ENCODE data around the gene LHFPL3.
"Not testable (repeated sequence)": the region's sequence is repeated elsewhere in the genome, so short reads cannot be mapped to it uniquely, and the experiment has no call there.

Gene LHFPL3

GRCh38 chr7:104627516-104627915 lies 299.1 kb downstream of the LHFPL3 start:
- DNase-seq = no peak

DNA sequence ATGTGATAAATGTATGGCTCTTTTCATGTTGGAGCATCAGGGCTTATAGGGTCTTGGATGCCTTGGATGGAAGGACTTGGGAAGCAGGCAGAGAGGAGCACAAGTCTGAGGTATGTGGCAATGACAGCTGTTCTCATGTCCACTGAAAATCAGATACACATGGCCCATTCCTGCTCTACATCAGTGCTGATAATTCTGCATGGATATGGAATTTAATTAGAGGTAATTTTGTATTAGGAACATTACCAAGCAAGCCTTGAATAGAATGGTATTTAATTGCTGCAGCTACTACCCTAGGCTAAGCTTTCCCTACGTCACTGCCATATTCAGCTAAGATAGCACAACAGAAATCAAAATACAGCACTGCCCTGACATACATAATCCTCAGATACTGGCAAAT lies 299.6 kb downstream of the LHFPL3 start:
- DNase-seq = no peak

DNA sequence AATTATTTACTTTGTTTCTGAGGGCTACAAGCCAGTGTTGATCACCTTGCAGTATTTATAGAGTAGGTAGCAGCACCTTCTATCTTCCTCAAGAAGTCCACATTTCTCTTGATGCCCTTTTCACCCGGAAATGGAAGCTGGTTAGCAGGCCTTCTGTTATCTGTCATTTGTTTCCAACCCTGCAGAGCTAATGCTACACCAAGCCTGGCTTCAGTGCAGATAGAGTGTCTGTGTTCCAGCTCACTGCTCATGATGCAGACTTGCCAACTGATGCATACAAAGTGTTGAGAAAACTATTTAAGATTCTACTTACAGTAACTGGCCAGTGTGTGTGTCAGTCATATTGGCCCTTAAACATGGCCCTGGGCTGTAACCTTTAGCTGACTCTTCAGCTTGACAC lies 301.0 kb downstream of the LHFPL3 start:
- no peak for DNase-seq

GRCh38 chr7:104640506-104640905 lies 312.1 kb downstream of the LHFPL3 start:
- DNase-seq = no peak

DNA sequence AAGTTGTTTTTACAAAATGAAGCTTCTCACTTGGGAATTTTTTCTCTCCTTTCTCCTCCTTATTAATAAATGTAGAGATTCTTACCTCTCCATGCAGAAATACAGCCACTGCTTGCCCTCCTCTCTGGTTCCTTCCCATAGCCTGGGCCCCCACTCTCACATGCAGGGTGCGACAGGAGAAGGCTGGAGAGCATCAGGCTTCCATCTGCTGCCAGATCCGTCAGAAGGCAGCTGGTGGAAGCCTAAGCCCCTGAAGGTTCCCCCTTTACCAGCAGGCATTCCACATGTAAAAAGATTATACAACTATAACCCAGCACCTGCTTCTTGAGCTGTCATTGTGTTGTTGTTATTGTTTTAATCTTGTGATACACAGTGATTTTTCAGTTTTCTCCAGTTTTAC lies 314.2 kb downstream of the LHFPL3 start:
- DNase-seq = no peak

DNA sequence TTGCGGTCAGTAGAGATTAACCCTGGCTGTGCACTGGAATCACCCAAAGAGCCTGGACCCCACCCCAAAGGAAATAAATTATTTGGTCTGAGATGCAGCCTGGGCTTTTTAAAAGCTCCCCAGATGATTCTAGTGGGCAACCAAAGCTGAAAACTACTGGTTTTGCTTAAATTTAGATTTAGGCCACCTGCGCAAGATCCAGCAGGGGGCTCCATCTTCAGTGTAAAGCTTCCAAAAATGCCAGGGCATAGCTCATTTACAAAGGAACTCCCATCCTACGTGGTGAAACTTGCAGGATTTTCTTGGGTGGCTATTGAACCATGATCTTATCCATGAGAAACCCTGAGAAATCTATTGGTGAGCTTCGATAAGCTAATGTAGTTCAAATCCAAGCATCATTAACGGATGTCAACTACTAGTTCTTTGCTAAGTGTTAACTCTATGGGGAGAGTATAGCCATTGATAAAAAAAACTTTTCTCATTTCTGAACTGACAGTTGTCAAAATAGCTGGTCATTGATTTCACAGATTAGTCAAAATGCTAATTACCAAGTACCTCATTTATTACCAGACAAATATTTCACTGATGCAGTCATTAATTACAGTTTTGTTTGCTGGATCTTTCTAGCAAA lies 315.3 kb downstream of the LHFPL3 start:
- DNase-seq = no peak

GRCh38 chr7:104650991-104651640 lies 322.7 kb downstream of the LHFPL3 start:
- no peak for DNase-seq

GRCh38 chr7:104652434-104652833 lies 324.0 kb downstream of the LHFPL3 start:
- DNase-seq = no peak

DNA sequence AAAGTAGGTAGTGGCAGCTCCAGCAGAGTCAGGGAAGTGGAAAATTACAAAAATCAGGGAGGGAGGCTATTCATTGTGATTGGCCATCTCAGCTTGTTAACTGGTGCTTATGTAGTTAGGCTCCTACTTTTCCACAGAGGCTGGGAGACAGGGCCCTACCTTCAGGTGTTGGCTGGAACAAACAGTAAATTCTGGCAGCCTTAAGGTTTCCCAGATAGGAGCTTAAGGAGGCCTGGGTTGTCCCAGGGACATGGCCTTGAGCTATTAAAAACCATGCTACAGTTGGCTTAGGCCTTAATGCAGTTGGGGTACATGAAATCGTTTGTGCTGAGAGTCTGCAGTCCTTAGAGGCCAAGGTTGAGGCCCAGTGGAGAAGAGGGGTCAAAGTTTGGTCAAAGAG lies 324.5 kb downstream of the LHFPL3 start:
- DNase-seq = no peak

- DNase-seq = no peak
Measured at GRCh38 chr7:104653825-104654401, 325.5 kb downstream of the LHFPL3 start.

- DNase-seq = no peak
Measured at GRCh38 chr7:104655592-104655991, 327.2 kb downstream of the LHFPL3 start.

GRCh38 chr7:104656467-104656866 lies 328.1 kb downstream of the LHFPL3 start:
- no peak for DNase-seq

DNA sequence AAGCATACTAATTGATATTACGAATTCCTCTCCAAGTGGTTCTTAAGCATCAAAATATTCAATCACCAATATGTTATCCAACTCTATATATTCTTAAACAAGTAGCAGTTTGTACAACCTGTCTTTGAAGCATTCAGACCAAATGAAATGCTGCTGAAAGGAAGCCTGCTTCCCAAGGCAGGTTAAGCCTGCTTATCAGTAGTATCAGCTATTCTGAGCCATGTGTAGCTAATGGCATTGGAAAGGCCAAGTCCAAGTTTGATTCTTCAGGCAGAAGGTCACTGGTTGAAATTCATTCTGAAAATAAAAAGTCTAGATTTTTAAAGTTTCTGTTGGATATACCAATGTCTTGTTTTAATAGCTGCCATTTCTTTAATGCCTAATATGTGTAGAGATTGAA lies 328.7 kb downstream of the LHFPL3 start:
- no peak for DNase-seq

DNA sequence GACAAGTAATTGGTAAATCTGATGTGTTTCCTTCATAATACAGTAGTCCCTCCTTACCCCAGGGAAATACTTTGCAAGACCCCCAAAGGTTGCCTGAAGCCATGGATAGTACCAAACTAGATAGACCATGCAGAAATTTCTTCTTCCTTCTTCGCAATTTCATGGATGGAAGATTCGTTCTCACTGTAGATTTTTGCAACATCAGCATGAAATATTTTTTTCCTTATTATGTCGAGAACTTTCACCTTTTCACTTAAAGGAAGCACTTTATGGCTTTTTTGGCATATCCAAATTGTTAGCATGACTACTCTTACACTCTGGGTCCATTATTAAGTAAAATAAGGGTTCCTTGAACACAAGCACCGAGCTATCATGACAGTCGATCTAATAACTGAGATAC lies 333.2 kb downstream of the LHFPL3 start:
- no peak for DNase-seq

GRCh38 chr7:104664648-104665047 lies 336.2 kb downstream of the LHFPL3 start:
- DNase-seq = no peak

DNA sequence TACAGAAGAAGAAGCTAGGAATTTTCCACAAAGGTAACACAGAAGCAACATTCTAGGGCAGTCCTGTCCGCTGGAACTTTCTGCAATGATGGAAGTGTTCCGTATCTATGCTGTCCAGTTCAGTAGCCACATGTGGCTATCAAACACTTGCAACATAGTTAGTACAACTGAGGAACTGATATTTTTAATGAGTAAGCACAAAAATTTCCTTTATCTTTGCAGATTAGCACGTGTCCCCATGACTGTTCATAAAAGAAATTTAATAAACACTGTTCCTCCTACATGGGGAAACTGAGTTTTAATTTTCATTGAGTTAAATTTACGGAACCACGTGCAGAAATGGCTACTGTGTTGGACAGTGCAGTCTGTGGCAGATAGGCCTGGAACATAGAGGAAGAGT lies 349.2 kb downstream of the LHFPL3 start:
- DNase-seq = no peak

DNA sequence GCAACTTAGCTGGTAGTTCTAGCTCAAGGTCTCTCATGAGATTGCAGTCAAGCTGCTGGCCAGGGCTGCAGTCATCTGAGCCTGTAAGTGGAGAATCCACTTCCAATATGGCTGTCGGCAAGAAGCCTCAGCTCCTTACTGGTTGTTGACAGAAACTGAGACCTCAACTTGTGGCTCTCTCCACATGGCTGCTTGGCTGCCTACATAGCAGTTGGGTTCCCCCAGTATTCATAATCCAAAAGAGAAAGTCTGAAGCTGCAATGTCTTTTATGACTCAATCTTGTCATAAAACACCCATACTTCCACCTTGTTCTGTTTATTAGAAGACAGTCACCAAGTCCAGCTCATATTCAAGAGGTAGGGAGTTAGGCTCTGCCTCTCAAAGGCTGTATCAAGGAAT lies 350.7 kb downstream of the LHFPL3 start:
- no peak for DNase-seq

GRCh38 chr7:104686286-104686685 lies 357.9 kb downstream of the LHFPL3 start:
- DNase-seq = no peak

DNA sequence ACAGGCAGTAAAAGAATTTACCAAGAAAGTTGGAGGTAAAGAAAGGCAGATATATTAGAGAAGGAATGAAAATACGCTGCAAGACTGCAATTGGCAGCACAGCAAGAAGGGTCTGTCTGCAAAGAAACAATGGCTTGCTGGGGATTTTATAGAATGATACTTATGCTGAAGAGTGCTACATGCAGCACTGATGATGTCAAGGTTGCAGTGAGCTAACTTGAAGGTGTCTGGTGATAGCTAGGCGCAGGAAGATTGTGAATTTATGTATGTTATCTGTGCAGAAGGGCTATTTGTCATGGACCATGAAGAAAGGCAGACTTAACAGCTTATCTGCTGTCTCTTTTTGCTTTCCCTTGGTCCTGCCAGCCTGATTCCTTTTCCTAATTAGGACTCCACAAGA lies 366.3 kb downstream of the LHFPL3 start:
- no peak for DNase-seq

- no peak for DNase-seq
Measured at GRCh38 chr7:104695563-104695962, 367.2 kb downstream of the LHFPL3 start.

DNA sequence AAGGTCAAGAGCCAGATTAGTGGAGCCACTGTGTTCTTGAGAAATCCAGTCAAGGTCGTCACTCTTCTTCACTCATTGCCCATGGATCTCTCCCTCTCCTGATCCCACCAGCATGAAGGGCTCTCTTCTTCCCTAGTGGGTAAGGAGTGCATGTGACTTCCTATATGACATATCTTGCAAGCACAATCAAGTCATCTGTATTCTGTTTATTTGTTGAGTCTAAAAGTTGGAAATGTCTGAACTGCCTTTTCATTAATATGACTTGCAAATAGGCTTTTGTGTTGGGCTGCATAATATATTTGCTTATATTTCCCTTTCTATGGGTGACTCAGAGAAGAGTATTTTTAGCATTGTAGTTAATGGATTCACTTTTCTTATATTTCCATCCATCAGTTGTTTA lies 371.9 kb downstream of the LHFPL3 start:
- no peak for DNase-seq

DNA sequence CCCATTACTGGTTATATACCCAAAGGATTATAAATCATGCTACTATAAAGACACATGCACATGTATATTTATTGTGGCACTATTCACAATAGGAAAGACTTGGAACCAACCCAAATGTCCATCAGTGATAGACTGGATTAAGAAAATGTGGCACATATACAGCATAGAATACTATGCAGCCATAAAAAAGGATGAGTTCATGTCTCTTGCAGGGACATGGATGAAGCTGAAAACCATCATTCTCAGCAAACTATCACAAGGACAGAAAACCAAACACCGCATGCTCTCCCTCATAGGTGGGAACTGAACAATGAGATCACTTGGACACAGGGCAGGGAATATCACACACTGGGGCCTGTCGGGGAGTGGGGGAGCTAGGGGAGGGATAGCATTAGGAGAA lies 392.6 kb downstream of the LHFPL3 start:
- not testable (repeated sequence) for DNase-seq

DNA sequence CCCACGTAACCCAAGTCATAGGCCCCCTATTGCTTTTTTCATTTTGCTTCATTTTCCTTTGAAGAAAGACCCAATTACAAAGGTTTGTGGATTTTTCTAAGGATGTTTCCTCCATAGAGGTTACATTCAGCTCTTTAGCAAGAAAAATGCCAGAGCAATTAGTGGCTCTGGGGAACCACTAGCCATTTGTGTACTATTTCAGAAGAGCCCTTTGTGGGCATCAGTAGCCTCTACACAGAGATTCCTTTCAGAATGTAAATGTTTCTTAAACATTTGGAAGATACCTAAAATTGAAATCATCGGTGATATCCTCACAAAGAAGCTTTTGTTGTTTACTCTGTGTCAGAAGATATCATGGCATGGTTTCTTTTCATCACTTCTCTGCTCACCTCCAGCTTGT lies 394.6 kb downstream of the LHFPL3 start:
- DNase-seq = no peak

GRCh38 chr7:104758504-104758903 lies 430.1 kb downstream of the LHFPL3 start:
- no peak for DNase-seq

DNA sequence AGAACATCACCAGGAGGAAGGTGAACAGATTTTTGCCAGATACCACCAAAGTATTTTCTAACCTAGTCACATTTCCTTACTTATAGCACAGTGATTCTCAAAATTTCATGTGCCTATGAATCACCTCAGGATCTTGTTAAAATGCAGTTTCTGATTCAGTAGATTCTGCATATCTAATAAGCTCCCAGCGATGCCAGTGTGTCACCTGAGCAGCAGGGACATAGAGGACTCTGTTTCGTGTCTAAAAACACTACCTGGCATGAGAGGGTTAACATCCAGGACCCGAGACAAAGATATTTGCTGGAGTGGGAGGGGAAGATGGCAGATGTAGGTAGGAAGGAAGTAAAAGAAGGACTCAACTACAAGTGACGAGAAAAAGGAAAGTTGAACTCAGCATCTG lies 433.5 kb downstream of the LHFPL3 start:
- no peak for DNase-seq
